ENCODE results near the gene THRSP.
A peak's percentile ranks its signal among the peaks of the same experiment; 100 is the strongest.
"Not testable (repeated sequence)": the region's sequence is repeated elsewhere in the genome, so short reads cannot be mapped to it uniquely, and the experiment has no call there.

The THRSP gene

GRCh38 chr11:78071717-78072116 is 8.1 kb downstream of the THRSP start:
- H4K20me1 ChIP-seq, result peaks cover 32 to 80% (median 65%) of the 10 kb centered on the region in 11 experiments; a peak in 20 of 22 replicates
- H3K9ac ChIP-seq, result no peak overlapping the region
- peaks cover 0 to 44% (median 6%) of the 10 kb centered on the region in 10 experiments; a peak in 17 of 20 replicates for H3K4me1 ChIP-seq
- peaks cover 74 to 96% (median 84%) of the 10 kb centered on the region in 11 experiments for H3K36me3 ChIP-seq
- no peak for TF ChIP-seq Cebpa-rat (IDR thresholded peaks at IDR 0.05)
- no peak overlapping the region for H3K4me2 ChIP-seq
- H3K9me3 ChIP-seq (replicated peaks in 1 of 11), result no peaks in the 10 kb centered on the region
- H3K4me3 ChIP-seq, result no peak overlapping the region
- H3K27ac ChIP-seq, result no peak overlapping the region
- H3K27me3 ChIP-seq, result no peaks in the 10 kb centered on the region

- Histone ChIP-seq H4K20me1 (peaks cover 35 to 88% (median 72%) of the 10 kb centered on the region in 11 experiments; a peak in 20 of 22 replicates), H3K9me3 (replicated peaks in 1 of 11) (no peaks in the 10 kb centered on the region), H3K27me3 (no peaks in the 10 kb centered on the region), H3K36me3 (peaks cover 71 to 99% (median 82%) of the 10 kb centered on the region in 11 experiments), H3K27ac (no peak overlapping the region), H3K4me3 (no peak overlapping the region), H3K4me2 (peak overlapping the region in 2 of 11 experiments; percentile 6 to 43; a peak in 1 of 22 replicates), H3K4me1 (peaks cover 6 to 44% (median 12%) of the 10 kb centered on the region in 10 experiments; a peak in 18 of 20 replicates), H3K9ac (no peak overlapping the region)
- TF ChIP-seq Cebpa-rat (IDR thresholded peaks at IDR 0.05), result no peak
These were observed 8.8 kb downstream of the THRSP start for GRCh38 chr11:78072455-78072854.

GRCh38 chr11:78074756-78075155 is 11.1 kb downstream of the THRSP start:
- no peak overlapping the region for H3K4me2 ChIP-seq
- TF ChIP-seq Cebpa-rat (IDR thresholded peaks at IDR 0.05), result no peak

GRCh38 chr11:78076733-78077403 is 13.2 kb downstream of the THRSP start:
- Histone ChIP-seq H3K9me3 (replicated peaks in 1 of 11) (no peaks in the 10 kb centered on the region), H4K20me1 (peaks cover 44 to 72% (median 68%) of the 10 kb centered on the region in 11 experiments; a peak in 20 of 22 replicates), H3K4me2 (peak overlapping the region; percentile 80 to 96 (median 94)), H3K4me1 (peaks cover 32 to 59% (median 40%) of the 10 kb centered on the region in 10 experiments), H3K27me3 (no peaks in the 10 kb centered on the region), H3K27ac (no peak overlapping the region), H3K9ac (no peak overlapping the region), H3K36me3 (peaks cover 27 to 61% (median 41%) of the 10 kb centered on the region in 11 experiments), H3K4me3 (no peak overlapping the region)
- TF ChIP-seq Cebpa-rat (IDR thresholded peaks at IDR 0.05), result no peak

More at GRCh38 chr11:78074756-78075155, 11.1 kb downstream of the THRSP start:
- H3K9me3 ChIP-seq (replicated peaks in 1 of 11), result no peaks in the 10 kb centered on the region
- H3K27me3 ChIP-seq, result no peaks in the 10 kb centered on the region
- peaks cover 49 to 92% (median 84%) of the 10 kb centered on the region in 11 experiments; a peak in 20 of 22 replicates for H4K20me1 ChIP-seq
- H3K36me3 ChIP-seq, result peaks cover 48 to 82% (median 62%) of the 10 kb centered on the region in 11 experiments
- H3K9ac ChIP-seq, result no peak overlapping the region
- H3K4me3 ChIP-seq, result no peak overlapping the region
- no peak overlapping the region for H3K27ac ChIP-seq
- H3K4me1 ChIP-seq, result peaks cover 21 to 51% (median 26%) of the 10 kb centered on the region in 10 experiments

GRCh38 chr11:78077592-78077991 is 13.9 kb downstream of the THRSP start:
- H3K4me1 ChIP-seq, result peaks cover 36 to 54% (median 43%) of the 10 kb centered on the region in 10 experiments
- H3K9ac ChIP-seq, result peak overlapping the region; percentile 86 to 98 (median 92); a peak in 17 of 22 replicates
- peak overlapping the region; percentile 80 to 96 (median 94) for H3K4me2 ChIP-seq
- peak overlapping the region in 1 of 11 experiments; percentile 89; a peak in 2 of 22 replicates for H3K27ac ChIP-seq
- not testable (repeated sequence) for H3K27me3 ChIP-seq; H3K9me3 ChIP-seq (replicated peaks in 1 of 11)
- peak overlapping the region in 9 of 10 experiments; percentile 80 to 99 (median 90); a peak in 14 of 20 replicates for H3K4me3 ChIP-seq
- peaks cover 20 to 54% (median 33%) of the 10 kb centered on the region in 11 experiments for H3K36me3 ChIP-seq
- H4K20me1 ChIP-seq, result peaks cover 44 to 65% (median 62%) of the 10 kb centered on the region in 11 experiments; a peak in 20 of 22 replicates

- Histone ChIP-seq H3K4me1 (peaks cover 40 to 50% (median 46%) of the 10 kb centered on the region in 10 experiments), H4K20me1 (peaks cover 39 to 56% (median 53%) of the 10 kb centered on the region in 11 experiments; a peak in 20 of 22 replicates), H3K36me3 (peaks cover 14 to 45% (median 26%) of the 10 kb centered on the region in 11 experiments; a peak in 20 of 22 replicates), H3K4me3 (peak overlapping the region; percentile 80 to 99 (median 91)), H3K9me3 (replicated peaks in 1 of 11) (no peaks in the 10 kb centered on the region), H3K27ac (peak overlapping the region; percentile 83 to 94 (median 89); a peak in 21 of 22 replicates), H3K27me3 (no peaks in the 10 kb centered on the region), H3K9ac (peak overlapping the region; percentile 86 to 98 (median 92)), H3K4me2 (peak overlapping the region; percentile 80 to 96 (median 94))
- no peak for TF ChIP-seq Cebpa-rat (IDR thresholded peaks at IDR 0.05)
These were observed 14.8 kb downstream of the THRSP start for GRCh38 chr11:78078218-78079167.

- H4K20me1 ChIP-seq, result peaks cover 36 to 47% (median 43%) of the 10 kb centered on the region in 11 experiments; a peak in 20 of 22 replicates
- peak within 1 kb of the TSS; percentile 83 to 94 (median 89) for H3K27ac ChIP-seq
These were observed 15.8 kb downstream of the THRSP start, which contains the start of gene NDUFC2 for GRCh38 chr11:78079232-78080083. NDUFC2 (minus strand) TSS chr11:78079862; CDS start chr11:78079744, 118 bp downstream.

More at GRCh38 chr11:78079232-78080083, 15.8 kb downstream of the THRSP start, which contains the start of gene NDUFC2:
- peak within 1 kb of the TSS; percentile 86 to 98 (median 92) for H3K9ac ChIP-seq
- H3K9me3 ChIP-seq (replicated peaks in 1 of 11), result no peaks in the 10 kb centered on the region
- H3K4me2 ChIP-seq, result peak within 1 kb of the TSS; percentile 80 to 96 (median 94)
- no peak for TF ChIP-seq Cebpa-rat (IDR thresholded peaks at IDR 0.05)
- H3K4me3 ChIP-seq, result peak within 1 kb of the TSS; percentile 80 to 99 (median 91)
- no peaks in the 10 kb centered on the region for H3K27me3 ChIP-seq
- peaks cover 39 to 50% (median 46%) of the 10 kb centered on the region in 10 experiments for H3K4me1 ChIP-seq
- peaks cover 14 to 36% (median 23%) of the 10 kb centered on the region in 11 experiments; a peak in 20 of 22 replicates for H3K36me3 ChIP-seq

Measured in BLaER1 treated with 17β-estradiol and CSF1 and Interleukin-3, amounts not matched to agents 10 nM and 100 nM (cell line).